GM19397 (cell line): ENCODE data around the gene BOC.

Experiments
- ATAC-seq: cut with Tn5 transposase; IDR thresholded peaks from one replicate; pipeline ENCODE4 v1.9.1; 2021; ENCODE audit warnings: mild to moderate bottlenecking, moderate library complexity; ENCODE audit not compliant: unreplicated experiment

BOC gene

GRCh38 chr3:113249111-113249510 lies 37.8 kb downstream of the BOC start:
- no peak for ATAC-seq

DNA sequence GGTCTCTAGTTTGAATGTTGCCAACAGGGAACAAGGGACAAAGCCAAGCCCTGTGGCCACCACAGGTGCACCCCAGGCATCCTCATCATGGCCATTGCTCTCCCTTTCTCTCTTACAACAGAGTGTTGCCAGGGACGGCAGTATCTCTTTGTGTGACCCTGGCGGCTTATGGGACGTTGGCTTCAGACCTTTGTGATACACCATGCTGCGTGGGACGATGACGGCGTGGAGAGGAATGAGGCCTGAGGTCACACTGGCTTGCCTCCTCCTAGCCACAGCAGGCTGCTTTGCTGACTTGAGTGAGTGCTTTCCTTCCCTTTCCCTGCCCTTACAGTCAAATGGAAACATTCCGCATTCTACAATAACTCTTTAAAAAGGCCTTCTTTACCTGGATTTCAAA lies 38.2 kb downstream of the BOC start:
- ATAC-seq = no peak

DNA sequence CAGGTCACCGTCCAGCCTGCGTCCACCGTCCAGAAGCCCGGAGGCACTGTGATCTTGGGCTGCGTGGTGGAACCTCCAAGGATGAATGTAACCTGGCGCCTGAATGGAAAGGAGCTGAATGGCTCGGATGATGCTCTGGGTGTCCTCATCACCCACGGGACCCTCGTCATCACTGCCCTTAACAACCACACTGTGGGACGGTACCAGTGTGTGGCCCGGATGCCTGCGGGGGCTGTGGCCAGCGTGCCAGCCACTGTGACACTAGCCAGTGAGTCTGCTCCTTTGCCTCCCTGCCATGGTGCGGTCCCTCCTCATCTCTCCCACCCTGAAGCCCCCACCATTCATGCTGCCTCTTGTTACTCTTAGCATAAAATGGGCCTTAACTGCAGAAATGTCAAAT lies 39.2 kb downstream of the BOC start:
- no peak for ATAC-seq

DNA sequence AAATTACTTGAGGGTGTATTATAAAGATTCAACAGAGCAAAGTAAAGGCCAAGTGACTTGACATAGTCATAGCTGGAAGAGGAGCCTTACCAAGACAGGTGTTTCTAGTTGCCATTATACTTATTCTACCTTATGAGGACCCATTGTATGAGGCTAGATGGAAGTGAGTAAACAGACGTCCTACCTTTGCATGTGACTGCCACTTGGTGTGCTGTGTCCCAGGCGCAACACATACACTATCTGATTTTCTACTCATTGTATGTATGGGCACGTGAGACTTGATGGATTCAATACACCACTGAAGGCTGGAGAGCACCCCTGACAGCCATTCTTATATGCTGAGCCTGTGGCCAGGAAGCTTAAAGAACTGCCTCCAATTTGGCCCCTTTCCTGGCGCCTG lies 40.5 kb downstream of the BOC start:
- no peak for ATAC-seq

- no peak for ATAC-seq
Measured at GRCh38 chr3:113252553-113252952, 41.2 kb downstream of the BOC start.

- no peak for ATAC-seq
Measured at GRCh38 chr3:113253702-113254101, 42.3 kb downstream of the BOC start.

DNA sequence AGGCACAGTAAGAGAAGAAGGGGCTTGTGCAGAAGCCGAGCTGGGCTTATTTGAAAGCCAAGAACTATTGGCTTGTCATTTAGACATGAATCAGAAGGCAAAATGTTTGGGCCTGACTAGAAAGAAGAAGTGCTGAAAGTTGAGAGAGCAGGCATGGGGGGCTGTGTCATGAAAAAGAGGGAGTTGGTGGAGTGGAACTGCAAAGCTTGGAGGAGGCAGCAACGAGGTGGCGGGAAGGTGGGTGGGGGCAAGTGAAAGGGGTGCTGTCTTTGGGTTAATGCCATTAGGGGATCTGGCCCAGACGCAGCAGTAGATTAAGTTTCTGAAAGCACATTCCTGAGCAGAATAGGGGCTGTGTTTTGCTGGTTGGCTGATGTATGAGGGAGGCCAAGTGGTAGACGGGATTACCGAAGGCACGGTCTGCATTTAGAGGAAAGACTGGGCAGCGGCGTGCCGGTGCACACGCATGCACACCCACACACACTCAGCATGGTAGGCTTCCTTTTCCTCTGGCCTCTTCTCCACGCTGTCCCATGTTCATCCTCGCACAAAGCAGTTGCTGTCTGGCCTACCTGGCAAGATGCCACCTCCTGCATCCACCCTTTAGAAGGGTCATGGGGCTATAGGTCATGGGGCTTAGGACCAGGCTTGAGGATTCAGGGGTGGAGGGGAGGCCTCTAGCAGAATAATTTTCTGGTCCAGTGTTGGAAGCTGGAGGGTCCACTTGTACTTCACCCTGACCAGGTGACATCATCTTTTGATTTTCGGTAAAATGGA lies 43.0 kb downstream of the BOC start:
- ATAC-seq = no peak

GRCh38 chr3:113255100-113255853 lies 43.9 kb downstream of the BOC start:
- ATAC-seq = no peak

DNA sequence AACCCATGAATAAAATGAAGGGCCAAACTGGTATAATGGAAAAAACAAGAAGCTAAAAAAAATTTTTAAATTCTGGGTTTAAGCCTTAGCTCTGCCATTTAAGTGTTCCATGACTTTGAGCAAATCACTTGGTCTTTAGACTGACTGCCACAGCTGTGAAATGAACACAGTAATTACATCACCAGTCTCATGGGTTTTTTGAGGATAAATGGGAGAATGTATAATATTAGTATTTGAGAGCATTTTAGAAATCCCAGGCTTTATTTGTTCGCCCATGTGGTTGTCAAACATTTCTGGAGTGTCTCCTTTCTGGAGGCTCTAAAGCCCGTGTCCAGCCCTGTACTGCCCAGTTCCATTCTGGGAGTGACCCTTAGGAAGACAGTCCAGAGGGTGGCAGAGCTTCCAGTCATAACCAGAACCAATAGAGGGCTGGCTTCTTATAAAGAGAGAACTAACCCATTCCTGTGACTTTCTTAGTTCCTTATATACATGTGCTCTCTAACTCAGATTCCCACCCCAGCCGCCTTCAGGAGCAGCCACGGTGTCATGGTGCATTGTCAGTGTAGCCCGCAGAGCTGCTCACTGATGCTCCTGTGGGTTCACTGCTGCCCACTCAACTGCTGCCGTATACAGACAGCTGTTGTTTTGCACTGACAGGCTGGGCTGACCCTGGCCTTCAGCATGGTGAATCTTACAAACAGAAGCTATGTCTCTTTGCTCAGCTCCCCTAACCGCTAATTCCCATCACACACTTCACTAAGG lies 44.7 kb downstream of the BOC start:
- ATAC-seq = no peak

GRCh38 chr3:113258361-113258760 lies 47.0 kb downstream of the BOC start:
- ATAC-seq = no peak

GRCh38 chr3:113259196-113259595 lies 47.8 kb downstream of the BOC start:
- no peak for ATAC-seq

DNA sequence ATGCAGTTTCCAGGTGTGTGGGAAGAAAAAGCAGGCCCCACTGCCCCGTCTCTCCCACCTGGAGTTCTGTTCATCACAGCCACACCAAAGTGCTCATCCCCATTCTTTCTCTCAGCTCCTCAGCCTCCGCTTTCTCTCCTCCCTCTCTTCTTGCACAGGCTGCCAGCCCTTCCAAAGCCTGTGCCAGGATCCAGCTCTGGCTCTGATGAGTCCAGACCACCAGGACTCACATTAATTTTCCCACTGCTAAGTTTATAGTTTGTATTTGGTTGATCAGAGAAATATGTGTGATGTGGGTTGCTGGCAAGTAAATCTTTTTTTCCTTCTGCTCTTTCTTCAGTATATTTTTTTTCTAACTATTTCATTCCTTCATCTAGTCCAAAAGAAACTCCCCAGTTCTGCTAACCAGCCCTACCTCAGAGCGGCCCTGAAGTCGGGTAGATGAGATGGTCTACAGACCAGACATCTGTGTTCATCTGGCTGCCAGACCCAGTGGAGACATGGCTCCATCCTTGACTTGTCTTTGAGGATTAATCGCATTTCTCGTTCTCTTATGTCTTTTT lies 49.8 kb downstream of the BOC start:
- ATAC-seq = no peak

DNA sequence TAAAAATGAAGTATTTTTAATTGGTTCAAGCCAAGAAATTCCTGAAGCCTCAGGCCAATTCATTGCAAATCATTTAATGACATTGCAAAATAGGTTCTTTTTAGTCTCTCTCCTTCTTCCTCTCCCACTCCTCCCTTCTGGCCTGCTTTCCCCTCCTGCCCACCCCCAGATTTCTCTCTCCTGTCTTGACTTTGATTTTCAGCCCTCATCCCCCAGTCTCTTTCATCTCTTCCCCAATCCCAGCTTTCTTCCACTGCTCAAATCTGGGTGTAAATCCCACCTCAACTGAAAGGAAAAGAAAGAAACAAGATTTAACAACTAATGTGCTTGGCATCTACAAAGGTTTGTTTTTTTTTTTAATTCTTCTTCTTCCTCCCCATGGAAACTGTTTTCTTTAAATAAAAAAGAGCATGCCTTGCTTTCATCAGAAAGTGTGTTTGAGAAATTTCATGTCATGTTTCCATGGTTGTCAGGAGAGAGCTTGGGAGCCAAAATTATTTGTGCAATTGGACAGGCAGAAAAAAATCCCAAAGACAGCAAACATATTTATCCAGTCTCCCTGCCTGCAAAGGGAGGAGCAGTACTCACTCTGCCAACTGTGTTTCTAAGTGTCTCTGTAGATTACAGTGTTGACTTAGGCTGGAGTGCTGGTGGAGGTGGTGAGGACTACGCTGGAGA lies 50.4 kb downstream of the BOC start:
- no peak for ATAC-seq

- no peak for ATAC-seq
Measured at GRCh38 chr3:113262304-113262665, 50.9 kb downstream of the BOC start.

DNA sequence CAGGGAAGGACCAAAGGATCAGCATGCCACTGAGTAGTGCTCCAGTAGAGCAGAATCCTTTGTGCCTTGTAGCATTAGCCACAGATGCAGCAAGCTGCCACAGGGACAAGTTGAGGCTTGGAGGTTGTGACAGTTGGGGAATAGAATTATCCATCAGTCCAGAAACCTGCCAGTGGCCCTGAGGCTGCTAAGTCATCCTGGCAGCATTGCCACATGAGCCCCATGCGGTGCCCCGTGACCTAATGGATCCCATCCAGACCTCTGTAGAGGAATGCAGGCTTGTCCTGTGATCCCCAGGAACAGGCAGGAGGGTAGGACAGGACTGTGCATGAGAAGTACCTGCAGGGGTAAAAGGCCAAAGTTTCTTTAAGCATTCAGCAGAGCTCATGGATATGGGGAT lies 51.7 kb downstream of the BOC start:
- ATAC-seq = no peak

DNA sequence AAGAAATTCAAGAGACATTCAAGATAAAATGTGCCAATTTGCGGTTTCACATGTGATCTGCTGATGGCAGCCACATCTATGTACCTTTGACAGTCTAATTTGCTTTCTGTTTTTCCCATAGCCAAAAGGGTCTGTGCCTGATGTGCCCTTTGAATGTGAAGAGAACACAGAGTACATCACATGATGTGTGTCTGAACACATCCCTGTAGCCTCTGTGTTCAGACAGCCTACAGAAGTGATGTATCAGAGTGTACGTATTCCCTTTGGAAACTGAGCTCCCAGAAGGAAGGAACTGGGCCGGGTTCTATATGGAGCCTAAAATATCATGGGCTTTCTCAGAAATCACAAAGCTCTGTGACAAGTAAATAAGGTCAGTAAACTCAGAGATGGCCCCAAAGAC lies 52.4 kb downstream of the BOC start:
- ATAC-seq = no peak

DNA sequence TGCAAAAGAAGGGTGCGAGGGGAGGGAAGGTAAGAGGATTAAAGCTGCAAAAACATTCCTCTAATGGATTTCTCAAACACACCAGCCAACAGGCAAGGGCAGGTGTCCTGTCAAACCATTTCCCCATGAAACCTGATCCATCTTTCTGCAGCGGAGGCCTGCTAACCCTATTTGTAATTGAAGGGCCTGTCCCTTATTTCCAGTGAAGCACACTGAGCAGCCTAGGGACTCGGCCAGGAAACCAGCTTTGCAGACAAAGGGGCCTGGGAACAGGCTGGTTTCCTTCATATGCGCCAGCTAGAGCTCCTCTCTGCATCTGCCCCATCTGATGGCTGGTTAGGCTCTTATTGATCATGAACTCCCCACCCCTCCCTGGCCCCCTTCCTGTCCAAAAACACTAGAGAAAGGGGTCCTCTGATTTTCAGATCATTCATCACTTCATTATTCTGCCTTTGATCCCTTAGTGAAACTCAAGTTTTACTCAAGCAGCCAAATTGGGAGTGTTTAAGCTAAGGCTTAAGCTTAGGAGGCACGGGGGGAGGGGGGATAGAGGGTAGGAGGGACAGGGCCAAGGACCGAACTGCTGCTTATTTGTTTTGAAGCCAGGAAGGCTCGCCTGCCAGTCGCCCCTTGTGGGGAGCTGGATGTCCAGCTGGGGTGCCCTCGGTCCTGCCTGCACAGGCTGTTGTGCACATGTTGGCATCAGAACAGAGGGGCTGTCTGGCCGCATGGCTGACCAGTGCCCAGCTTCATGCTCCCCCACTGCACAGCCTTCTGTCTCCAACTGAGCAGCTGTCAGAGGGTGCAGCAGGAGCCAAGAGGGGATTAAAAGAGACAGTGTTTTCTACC lies 53.1 kb downstream of the BOC start:
- ATAC-seq = no peak

DNA sequence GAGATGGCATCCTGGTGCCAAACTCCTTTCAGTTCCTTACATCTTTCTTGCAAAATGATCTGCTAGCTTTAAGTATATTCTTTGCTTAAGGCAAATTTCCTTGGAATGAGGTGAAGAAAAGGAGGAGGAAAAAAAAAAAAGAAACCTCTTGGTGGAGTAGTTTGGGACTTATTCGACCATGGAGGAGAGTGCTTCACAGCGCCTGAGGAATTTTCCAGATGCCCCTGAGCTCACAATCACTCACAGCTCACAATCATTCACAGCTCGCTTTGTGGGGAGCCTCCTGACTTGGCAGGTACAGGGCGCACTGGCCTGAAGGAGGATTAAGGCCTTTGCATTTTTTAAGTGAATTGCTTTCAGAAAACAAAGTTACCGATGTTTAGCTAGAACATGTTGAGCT lies 53.9 kb downstream of the BOC start:
- ATAC-seq = no peak

DNA sequence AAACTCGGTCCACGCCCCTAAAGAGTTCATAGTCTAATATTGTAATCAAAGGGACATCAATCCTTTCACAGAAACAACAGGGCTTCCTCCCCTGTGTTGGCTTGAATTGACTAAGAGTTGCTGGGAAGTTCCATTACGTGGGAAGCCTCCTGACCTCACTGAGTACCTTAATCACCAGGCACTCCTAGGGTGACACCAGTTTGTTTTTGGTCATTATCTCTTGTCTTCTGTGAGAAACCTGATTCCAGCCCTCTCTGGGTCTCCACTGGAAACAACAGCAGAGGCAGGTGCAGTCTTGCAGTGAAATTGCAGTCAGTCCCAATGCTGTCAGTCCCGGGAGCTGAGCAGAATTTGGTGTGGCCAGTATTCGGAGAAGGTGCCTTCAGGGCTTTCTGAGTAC lies 55.4 kb downstream of the BOC start:
- ATAC-seq = no peak

DNA sequence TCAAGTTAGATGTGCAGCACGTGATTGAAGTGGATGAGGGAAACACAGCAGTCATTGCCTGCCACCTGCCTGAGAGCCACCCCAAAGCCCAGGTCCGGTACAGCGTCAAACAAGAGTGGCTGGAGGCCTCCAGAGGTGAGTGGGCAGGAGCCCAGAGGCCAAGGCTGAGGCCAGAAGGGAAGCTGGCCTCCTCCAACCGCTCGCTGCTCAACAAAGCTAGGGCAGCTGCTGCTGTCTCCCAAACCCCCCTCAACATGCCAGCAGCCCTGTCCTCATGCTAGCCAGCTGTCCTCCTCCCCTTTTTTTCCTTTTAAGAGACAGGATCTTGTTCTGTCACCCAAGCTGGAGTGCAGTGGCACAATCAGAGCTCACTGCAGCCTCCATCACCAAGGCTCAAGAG lies 57.0 kb downstream of the BOC start:
- ATAC-seq = no peak
